ENCODE results near the gene ERBB4.

Gene ERBB4

DNA sequence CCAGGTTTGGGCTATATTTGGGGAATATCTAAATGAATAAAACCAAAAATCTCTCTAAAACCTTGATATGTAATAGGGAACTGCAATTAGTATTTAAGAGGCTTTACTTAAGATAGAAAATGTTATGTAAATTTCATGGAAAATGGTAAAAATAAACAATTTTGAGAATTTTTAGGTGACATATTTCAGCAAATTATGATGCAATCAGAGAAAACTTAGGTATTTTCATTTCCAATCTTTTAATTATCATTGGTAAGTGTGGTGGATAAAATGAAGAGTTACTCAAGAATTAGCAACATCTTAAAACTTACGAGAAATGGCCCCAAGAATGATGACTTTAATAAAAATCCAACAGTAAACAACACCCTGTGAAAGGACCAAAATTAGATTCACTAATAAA is 571.4 kb downstream of the ERBB4 start:
- Histone ChIP-seq H3K36me3 (ENCODE audit: insufficient read depth, low read length) (no peaks in the 10 kb centered on the region), H3K9me2 (replicated peaks; ENCODE audit: low read depth, low read length) (no peaks in the 10 kb centered on the region), H3F3A (ENCODE audit: low read depth) (no peaks in the 10 kb centered on the region), H3K4me2 (ENCODE audit: low read depth, low read length, poor library complexity, severe bottlenecking) (no peak overlapping the region), H3K9me3 (ENCODE audit: insufficient read depth, low read depth, low read length) (no peaks in the 10 kb centered on the region), H3K4me1 (ENCODE audit: insufficient read depth, low read length, poor library complexity, severe bottlenecking) (no peaks in the 10 kb centered on the region), H3K4me3 (ENCODE audit: low read length, poor library complexity, severe bottlenecking) (no peak overlapping the region), H3K9ac (ENCODE audit: low read depth, low read length, poor library complexity, severe bottlenecking) (no peak overlapping the region), H3K79me2 (ENCODE audit: insufficient read depth, low read length) (no peaks in the 10 kb centered on the region), H3K27me3 (ENCODE audit: insufficient read depth, low read length, poor library complexity, severe bottlenecking) (no peaks in the 10 kb centered on the region), H2AFZ (ENCODE audit: low read length) (no peak overlapping the region), H4K20me1 (ENCODE audit: insufficient read depth, low read length, poor library complexity, severe bottlenecking) (no peaks in the 10 kb centered on the region)
- TF ChIP-seq EZH2phosphoT487 (IDR thresholded peaks at IDR 0.05; ENCODE audit: borderline replicate concordance), result no peak
- TF ChIP-seq CTCF (conservative IDR thresholded peaks at IDR 0.05; ENCODE audit: low read length), result no peak

DNA sequence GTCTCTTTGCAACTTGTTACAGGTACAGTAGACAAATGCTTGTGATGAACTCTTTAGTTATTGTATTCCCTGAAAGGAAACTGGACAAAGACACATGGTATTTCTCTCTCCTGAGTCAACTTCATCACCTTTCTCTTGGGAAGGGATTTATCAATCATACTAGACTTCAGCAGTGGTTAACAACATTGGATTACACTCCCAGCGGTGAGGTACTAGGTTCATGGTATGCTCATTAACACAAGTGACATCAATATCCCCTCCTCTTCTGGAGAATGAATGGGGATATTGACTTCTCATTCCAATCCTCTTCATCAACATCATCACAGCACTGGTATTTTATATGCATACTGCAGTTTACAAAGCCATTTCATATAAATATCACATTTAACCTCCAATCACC is 574.6 kb downstream of the ERBB4 start:
- Histone ChIP-seq H3K27me3 (ENCODE audit: insufficient read depth, low read length, poor library complexity, severe bottlenecking) (no peaks in the 10 kb centered on the region), H3K4me3 (ENCODE audit: low read length, poor library complexity, severe bottlenecking) (no peak overlapping the region), H3K9ac (ENCODE audit: low read depth, low read length, poor library complexity, severe bottlenecking) (no peak overlapping the region), H2AFZ (ENCODE audit: low read length) (no peak overlapping the region), H3K9me3 (ENCODE audit: insufficient read depth, low read depth, low read length) (no peaks in the 10 kb centered on the region), H3F3A (ENCODE audit: low read depth) (no peaks in the 10 kb centered on the region), H3K36me3 (ENCODE audit: insufficient read depth, low read length) (no peaks in the 10 kb centered on the region), H4K20me1 (ENCODE audit: insufficient read depth, low read length, poor library complexity, severe bottlenecking) (no peaks in the 10 kb centered on the region), H3K9me2 (replicated peaks; ENCODE audit: low read depth, low read length) (no peaks in the 10 kb centered on the region), H3K4me2 (ENCODE audit: low read depth, low read length, poor library complexity, severe bottlenecking) (no peak overlapping the region), H3K79me2 (ENCODE audit: insufficient read depth, low read length) (no peaks in the 10 kb centered on the region), H3K4me1 (ENCODE audit: insufficient read depth, low read length, poor library complexity, severe bottlenecking) (no peaks in the 10 kb centered on the region)
- no peak for TF ChIP-seq CTCF (conservative IDR thresholded peaks at IDR 0.05; ENCODE audit: low read length)
- TF ChIP-seq EZH2phosphoT487 (IDR thresholded peaks at IDR 0.05; ENCODE audit: borderline replicate concordance), result no peak

- Histone ChIP-seq H3K4me1 (ENCODE audit: insufficient read depth, low read length, poor library complexity, severe bottlenecking) (no peaks in the 10 kb centered on the region), H3K9me3 (ENCODE audit: insufficient read depth, low read depth, low read length) (no peaks in the 10 kb centered on the region), H3K9me2 (replicated peaks; ENCODE audit: low read depth, low read length) (no peaks in the 10 kb centered on the region), H2AFZ (ENCODE audit: low read length) (no peak overlapping the region), H3K27me3 (ENCODE audit: insufficient read depth, low read length, poor library complexity, severe bottlenecking) (no peaks in the 10 kb centered on the region), H3K4me2 (ENCODE audit: low read depth, low read length, poor library complexity, severe bottlenecking) (no peak overlapping the region), H3K4me3 (ENCODE audit: low read length, poor library complexity, severe bottlenecking) (no peak overlapping the region), H3K9ac (ENCODE audit: low read depth, low read length, poor library complexity, severe bottlenecking) (no peak overlapping the region), H3K36me3 (ENCODE audit: insufficient read depth, low read length) (no peaks in the 10 kb centered on the region), H3K79me2 (ENCODE audit: insufficient read depth, low read length) (no peaks in the 10 kb centered on the region), H4K20me1 (ENCODE audit: insufficient read depth, low read length, poor library complexity, severe bottlenecking) (no peaks in the 10 kb centered on the region), H3F3A (ENCODE audit: low read depth) (no peaks in the 10 kb centered on the region)
- TF ChIP-seq CTCF (conservative IDR thresholded peaks at IDR 0.05; ENCODE audit: low read length), result no peak
- no peak for TF ChIP-seq EZH2phosphoT487 (IDR thresholded peaks at IDR 0.05; ENCODE audit: borderline replicate concordance)
Observed at GRCh38 chr2:211957799-211958198, 580.8 kb downstream of the ERBB4 start.
